Fibroblast of lung (primary cell): ENCODE measurements around the gene GMCL1.

ENCODE experiments used
- EZH2 ChIP-seq: IDR thresholded peaks from 2 replicates; pipeline ENCODE4 v1.5.1; 2012; ENCODE audit warnings: low read length, control low read depth, mild to moderate bottlenecking; ENCODE audit errors: missing control alignments
- TF ChIP-seq, protein P1 (sequence below), 2 donors: IDR thresholded peaks in 1 of 2; conservative IDR thresholded peaks in 1 of 2; 1 replicate in 1 of 2; 2 replicates in 1 of 2; pipeline ENCODE4 v1.5.1; 2011 to 2012; ENCODE audit warnings: low read length in 2 of 2, control low read depth in 1 of 2, inconsistent platforms in 1 of 2, low read depth in 1 of 2, mild to moderate bottlenecking in 1 of 2

DNA sequence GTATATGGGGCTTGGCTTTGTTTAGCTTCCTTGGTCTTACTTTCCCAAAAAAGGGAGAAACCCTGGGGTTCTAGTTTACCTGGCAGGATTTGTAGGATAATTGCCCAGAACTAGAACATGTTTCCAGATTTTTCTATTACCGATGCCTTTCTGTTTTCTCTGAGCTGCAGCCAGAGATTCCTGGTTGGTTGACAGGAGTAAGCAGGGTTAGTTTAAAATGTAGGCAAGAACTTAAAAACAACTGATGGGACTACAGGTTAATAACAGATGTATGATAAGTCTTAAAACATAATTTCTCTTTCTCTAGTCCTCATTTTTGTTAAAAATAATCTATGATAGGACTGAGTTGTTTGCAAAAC lies 38.9 kb upstream of the GMCL1 start:
- TF ChIP-seq, protein P1, sequence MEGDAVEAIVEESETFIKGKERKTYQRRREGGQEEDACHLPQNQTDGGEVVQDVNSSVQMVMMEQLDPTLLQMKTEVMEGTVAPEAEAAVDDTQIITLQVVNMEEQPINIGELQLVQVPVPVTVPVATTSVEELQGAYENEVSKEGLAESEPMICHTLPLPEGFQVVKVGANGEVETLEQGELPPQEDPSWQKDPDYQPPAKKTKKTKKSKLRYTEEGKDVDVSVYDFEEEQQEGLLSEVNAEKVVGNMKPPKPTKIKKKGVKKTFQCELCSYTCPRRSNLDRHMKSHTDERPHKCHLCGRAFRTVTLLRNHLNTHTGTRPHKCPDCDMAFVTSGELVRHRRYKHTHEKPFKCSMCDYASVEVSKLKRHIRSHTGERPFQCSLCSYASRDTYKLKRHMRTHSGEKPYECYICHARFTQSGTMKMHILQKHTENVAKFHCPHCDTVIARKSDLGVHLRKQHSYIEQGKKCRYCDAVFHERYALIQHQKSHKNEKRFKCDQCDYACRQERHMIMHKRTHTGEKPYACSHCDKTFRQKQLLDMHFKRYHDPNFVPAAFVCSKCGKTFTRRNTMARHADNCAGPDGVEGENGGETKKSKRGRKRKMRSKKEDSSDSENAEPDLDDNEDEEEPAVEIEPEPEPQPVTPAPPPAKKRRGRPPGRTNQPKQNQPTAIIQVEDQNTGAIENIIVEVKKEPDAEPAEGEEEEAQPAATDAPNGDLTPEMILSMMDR (conservative IDR thresholded peaks at IDR 0.05 in 1 of 2, IDR thresholded peaks at IDR 0.05 in 1 of 2; ENCODE audit: low read depth in 1 of 2, low read length in 2 of 2) = no peak
- TF ChIP-seq EZH2 = no peak
